ENCODE measurements around the gene TCF7L1. TPM values are rescaled to one million over a fixed set of nuclear protein-coding genes. Genes with fewer than 3 reads are reported as not detected.

TCF7L1 gene
- total and polyA plus RNA-seq, 9 of the 15 experiments (the other 6 are each of a cell fraction or from before 2014, with no cell fraction given) = 0.03 to 0.11 (median 0.07) TPM; not detected in 5

DNA sequence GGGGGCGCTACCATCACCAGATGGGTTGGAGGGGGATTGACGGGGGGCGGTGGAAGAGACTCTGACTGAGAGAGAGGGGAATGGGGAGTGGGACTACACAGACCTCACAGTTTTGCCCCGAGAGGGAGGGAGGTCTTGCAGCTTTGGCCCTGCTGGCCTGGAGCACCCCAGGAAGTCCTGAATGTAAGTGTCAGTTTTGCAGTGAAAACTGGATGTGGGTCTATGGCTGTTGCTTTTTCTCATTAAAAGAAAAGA, 2.4 kb downstream of the TCF7L1 start:
- Histone ChIP-seq H3K9me1 (ENCODE audit: control insufficient read depth, insufficient read depth, low read length) (no peaks in the 10 kb centered on the region), H3K9ac (ENCODE audit: insufficient read depth in 1 of 2, low read depth in 2 of 2, low read length in 2 of 2) (no peak overlapping the region), H3K4me3 (no peak overlapping the region), H3K27ac (ENCODE audit: extremely low read depth, low read depth, low read length) (no peak overlapping the region), H2AFZ (ENCODE audit: low read depth, low read length) (no peak overlapping the region), H3K27me3 (ENCODE audit: control insufficient read depth in 2 of 2, insufficient read depth in 2 of 2, low read length in 2 of 2) (peaks cover 15 to 46% of the 10 kb centered on the region in 2 experiments), H3K79me2 (ENCODE audit: control insufficient read depth, insufficient read depth, low read length) (no peaks in the 10 kb centered on the region), H3K4me1 (replicated peaks in 1 of 2; ENCODE audit: control insufficient read depth in 2 of 2, insufficient read depth in 2 of 2, low read length in 2 of 2) (peaks cover 0 to 18% of the 10 kb centered on the region in 2 experiments; a peak in 2 of 5 replicates), H4K20me1 (replicated peaks; ENCODE audit: control insufficient read depth, insufficient read depth, low read length) (no peaks in the 10 kb centered on the region), H3K4me2 (ENCODE audit: insufficient read depth, low read length) (no peak overlapping the region), H3K9me3 (replicated peaks; ENCODE audit: control insufficient read depth, insufficient read depth, low read depth, low read length) (no peaks in the 10 kb centered on the region), H3K36me3 (ENCODE audit: control insufficient read depth, insufficient read depth, low read length) (no peaks in the 10 kb centered on the region)
- BruUV-seq (replicated peaks) = no TSS peak
- ATAC-seq = no peak
- in situ Hi-C loops (cut with MboI) (no loop called here), intact Hi-C loops (cut with micrococcal nuclease) (loop anchor here (5.0 kb wide), 1 partner anchor 208 kb away; no protein-coding TSS in a partner anchor)
- DNase-seq (ENCODE audit: extremely low read depth in 1 of 4, low spot score in 3 of 4) = no peak
- CTCF ChIA-PET (ENCODE audit: low intra/inter-chr PET ratio) = no interaction called here
- TF ChIP-seq ZNF561 (CRISPR knock-in tag; conservative IDR thresholded peaks at IDR 0.05) = no peak
- TF ChIP-seq ILK (tag; IDR thresholded peaks at IDR 0.05; ENCODE audit: borderline replicate concordance, low read depth) = no peak
- no peak for TF ChIP-seq ATF7 (IDR thresholded peaks at IDR 0.05)
- TF ChIP-seq ZNF717 (CRISPR knock-in tag; IDR thresholded peaks at IDR 0.05) = no peak
- no peak for TF ChIP-seq KDM4B (IDR thresholded peaks at IDR 0.05; ENCODE audit: borderline replicate concordance in 2 of 2, low read depth in 1 of 2)
- no peak for TF ChIP-seq BCLAF1 (IDR thresholded peaks at IDR 0.05; ENCODE audit: borderline replicate concordance in 1 of 2, control insufficient read depth in 1 of 2, low read depth in 2 of 2, low read length in 1 of 2)
- no peak for TF ChIP-seq NR3C1 (CRISPR knock-in tag; IDR thresholded peaks at IDR 0.05)
- TF ChIP-seq, protein P1, sequence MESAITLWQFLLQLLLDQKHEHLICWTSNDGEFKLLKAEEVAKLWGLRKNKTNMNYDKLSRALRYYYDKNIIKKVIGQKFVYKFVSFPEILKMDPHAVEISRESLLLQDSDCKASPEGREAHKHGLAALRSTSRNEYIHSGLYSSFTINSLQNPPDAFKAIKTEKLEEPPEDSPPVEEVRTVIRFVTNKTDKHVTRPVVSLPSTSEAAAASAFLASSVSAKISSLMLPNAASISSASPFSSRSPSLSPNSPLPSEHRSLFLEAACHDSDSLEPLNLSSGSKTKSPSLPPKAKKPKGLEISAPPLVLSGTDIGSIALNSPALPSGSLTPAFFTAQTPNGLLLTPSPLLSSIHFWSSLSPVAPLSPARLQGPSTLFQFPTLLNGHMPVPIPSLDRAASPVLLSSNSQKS (CRISPR knock-in tag; IDR thresholded peaks at IDR 0.05) = no peak
- TF ChIP-seq BHLHE40 (IDR thresholded peaks at IDR 0.05; ENCODE audit: low read length) = no peak
- TF ChIP-seq TRIM28 (IDR thresholded peaks at IDR 0.05) = no peak
- TF ChIP-seq POU5F1 (IDR thresholded peaks at IDR 0.05; ENCODE audit: borderline replicate concordance, low read depth, low read length, partially characterized antibody) = no peak
- POLR2A ChIA-PET = interaction anchor here (1.0 kb wide), 1 partner anchor 158 kb away, joined by 3 read pairs; no protein-coding TSS in a partner anchor
- no peak for FAIRE-seq
- WGBS (ENCODE audit: insufficient coverage, low coverage, missing lambda C conversion rate) = 43% methylated on average over 3 of the region's 4 CpGs

All from K562 (cell line).